ENCODE results near the gene TSPAN32.

- TF ChIP-seq, protein P1, sequence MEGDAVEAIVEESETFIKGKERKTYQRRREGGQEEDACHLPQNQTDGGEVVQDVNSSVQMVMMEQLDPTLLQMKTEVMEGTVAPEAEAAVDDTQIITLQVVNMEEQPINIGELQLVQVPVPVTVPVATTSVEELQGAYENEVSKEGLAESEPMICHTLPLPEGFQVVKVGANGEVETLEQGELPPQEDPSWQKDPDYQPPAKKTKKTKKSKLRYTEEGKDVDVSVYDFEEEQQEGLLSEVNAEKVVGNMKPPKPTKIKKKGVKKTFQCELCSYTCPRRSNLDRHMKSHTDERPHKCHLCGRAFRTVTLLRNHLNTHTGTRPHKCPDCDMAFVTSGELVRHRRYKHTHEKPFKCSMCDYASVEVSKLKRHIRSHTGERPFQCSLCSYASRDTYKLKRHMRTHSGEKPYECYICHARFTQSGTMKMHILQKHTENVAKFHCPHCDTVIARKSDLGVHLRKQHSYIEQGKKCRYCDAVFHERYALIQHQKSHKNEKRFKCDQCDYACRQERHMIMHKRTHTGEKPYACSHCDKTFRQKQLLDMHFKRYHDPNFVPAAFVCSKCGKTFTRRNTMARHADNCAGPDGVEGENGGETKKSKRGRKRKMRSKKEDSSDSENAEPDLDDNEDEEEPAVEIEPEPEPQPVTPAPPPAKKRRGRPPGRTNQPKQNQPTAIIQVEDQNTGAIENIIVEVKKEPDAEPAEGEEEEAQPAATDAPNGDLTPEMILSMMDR (conservative IDR thresholded peaks at IDR 0.05; ENCODE audit: low read depth, low read length): no peak
- no peak for TF ChIP-seq EZH2 (IDR thresholded peaks at IDR 0.05; ENCODE audit: borderline replicate concordance, low read depth, low read length, poor library complexity, severe bottlenecking)
These were observed 62.0 kb downstream of the TSPAN32 start for GRCh38 chr11:2363577-2364370.

All from A673 (cell line).